Lower leg skin (tissue), 3 donors: Measurements from ENCODE around the gene ZNHIT6.

ENCODE experiments used
- CTCF ChIP-seq, 3 donors: fragments of 450-650 bp; IDR thresholded peaks; one replicate each; pipeline ENCODE4 v1.5.1; 2016; ENCODE audit warnings: antibody characterized with exemption in 3 of 3, mild to moderate bottlenecking in 3 of 3, moderate library complexity in 2 of 3
- POLR2A ChIP-seq, 2 donors: fragments of 450-650 bp; IDR thresholded peaks; one replicate each; pipeline ENCODE4 v1.6.1; 2016 to 2017; ENCODE audit warnings: antibody characterized with exemption in 2 of 2, mild to moderate bottlenecking in 1 of 2, moderate library complexity in 1 of 2

- TF ChIP-seq CTCF (IDR thresholded peaks at IDR 0.05) (no peak), POLR2A (IDR thresholded peaks at IDR 0.05) (no peak)
Observed at GRCh38 chr1:85718678-85719340, 10.6 kb upstream of the ZNHIT6 start.
